Subcutaneous adipose tissue (tissue), 4 donors: ENCODE data around the gene PUS1. TPM values are rescaled to one million over a fixed set of nuclear protein-coding genes. Genes with fewer than 3 reads are reported as not detected.

Source experiments
- total RNA-seq, 4 donors: library from RNA; depleted of rRNA; stranded (reverse); fragments of >200 nt; gene quantifications; one replicate each; pipeline ENCODE4 v1.1.0, GENCODE V29; 2016
- TF ChIP-seq, protein P1 (sequence below): fragments of 450-650 bp; IDR thresholded peaks from one replicate; pipeline ENCODE4 v1.5.1; 2016; ENCODE audit warnings: low read depth, mild to moderate bottlenecking, control low read depth, antibody characterized with exemption, moderate library complexity

The PUS1 gene
- total RNA-seq, 4 donors from 2014 or later, result 8.2 to 23.4 (median 14.8) TPM

DNA sequence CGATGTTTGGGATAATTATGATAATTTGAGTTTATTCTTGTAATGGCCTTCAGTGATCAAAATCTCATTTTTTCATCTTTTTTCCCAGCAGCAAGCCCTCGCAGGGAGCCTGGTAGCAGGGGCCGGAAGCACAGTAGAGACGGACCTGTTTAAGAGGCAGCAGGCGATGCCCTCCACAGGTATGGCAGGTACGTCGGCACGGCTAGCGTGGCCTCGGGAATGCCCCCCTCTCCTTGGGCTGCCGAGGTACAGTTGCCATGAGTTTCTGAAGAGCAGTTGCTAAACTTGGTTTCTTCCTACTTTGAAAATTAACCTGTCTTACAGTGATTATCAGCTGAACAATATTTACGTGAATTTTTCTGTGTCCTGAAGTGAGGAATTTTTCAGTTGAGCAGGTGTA, 50.5 kb downstream of the PUS1 start:
- TF ChIP-seq, protein P1, sequence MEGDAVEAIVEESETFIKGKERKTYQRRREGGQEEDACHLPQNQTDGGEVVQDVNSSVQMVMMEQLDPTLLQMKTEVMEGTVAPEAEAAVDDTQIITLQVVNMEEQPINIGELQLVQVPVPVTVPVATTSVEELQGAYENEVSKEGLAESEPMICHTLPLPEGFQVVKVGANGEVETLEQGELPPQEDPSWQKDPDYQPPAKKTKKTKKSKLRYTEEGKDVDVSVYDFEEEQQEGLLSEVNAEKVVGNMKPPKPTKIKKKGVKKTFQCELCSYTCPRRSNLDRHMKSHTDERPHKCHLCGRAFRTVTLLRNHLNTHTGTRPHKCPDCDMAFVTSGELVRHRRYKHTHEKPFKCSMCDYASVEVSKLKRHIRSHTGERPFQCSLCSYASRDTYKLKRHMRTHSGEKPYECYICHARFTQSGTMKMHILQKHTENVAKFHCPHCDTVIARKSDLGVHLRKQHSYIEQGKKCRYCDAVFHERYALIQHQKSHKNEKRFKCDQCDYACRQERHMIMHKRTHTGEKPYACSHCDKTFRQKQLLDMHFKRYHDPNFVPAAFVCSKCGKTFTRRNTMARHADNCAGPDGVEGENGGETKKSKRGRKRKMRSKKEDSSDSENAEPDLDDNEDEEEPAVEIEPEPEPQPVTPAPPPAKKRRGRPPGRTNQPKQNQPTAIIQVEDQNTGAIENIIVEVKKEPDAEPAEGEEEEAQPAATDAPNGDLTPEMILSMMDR, result no peak

DNA sequence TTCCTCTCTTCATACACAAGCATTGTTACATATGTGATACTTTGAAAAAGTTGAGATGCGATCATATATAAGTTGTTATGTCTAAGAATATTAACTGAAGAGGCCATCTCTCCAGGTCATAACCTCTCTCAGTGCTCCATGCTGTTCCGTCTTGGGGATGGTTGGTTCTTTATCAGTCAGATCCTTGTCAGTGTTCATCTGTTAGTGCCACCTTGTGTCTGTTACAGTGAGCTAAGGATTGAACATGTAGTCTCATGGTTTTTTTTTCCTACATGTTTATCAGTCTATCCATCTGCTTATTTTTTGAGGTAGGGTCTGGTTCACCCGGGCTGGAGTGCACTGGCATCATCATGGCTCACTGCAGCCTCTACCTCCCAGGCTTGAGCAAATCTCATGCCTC, 51.2 kb downstream of the PUS1 start:
- TF ChIP-seq, protein P1, result no peak

DNA sequence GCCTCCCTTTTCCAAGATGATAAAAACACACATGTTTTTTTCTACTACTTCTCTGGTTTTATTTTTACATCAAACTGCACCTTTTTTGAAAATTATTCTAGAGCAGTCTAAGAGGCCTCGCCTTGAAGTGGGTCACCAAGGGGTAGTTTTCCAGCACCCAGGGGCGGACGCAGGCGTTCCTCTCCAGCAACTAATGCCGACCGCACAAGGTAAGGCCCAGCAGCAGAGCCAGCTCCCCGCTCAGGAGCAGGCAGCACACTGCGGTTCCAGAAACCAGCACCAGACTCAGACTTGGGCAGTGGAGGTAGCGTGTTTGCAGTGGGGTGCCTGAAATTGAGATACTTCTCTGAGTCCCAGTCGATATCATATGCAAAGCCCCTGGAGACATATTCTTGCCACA, 52.3 kb downstream of the PUS1 start:
- TF ChIP-seq, protein P1, result no peak

DNA sequence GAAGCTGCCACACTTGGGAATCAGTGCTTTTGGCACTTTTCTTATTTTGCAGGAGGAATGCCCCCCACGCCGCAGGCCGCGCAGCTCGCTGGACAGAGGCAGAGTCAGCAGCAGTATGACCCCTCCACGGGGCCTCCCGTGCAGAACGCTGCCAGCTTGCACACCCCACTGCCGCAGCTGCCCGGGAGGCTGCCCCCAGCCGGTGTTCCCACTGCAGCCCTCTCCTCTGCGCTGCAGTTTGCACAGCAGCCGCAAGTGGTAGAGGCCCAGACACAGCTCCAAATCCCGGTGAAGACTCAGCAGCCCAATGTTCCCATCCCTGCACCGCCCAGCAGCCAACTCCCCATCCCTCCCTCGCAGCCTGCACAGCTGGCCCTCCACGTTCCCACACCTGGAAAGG, 53.0 kb downstream of the PUS1 start:
- TF ChIP-seq, protein P1, result no peak

DNA sequence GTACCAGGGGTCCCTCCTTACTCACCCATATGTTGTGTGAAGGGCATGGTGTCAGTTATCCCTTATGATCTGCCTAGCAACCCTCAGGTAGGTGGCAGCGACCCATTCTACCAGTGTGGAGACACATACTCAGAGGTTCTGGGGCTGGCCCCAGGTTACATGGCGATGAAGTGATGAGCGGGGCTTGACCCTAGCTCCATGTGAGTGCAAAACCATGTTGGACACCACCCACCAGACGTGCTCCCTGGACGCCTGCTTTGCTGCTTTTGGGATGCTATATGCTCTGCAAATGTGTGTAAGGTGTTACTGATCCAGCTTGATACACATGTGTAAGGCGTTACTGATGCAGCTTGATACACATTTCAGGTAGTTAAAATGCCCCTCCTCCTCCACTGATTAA, 54.0 kb downstream of the PUS1 start:
- TF ChIP-seq, protein P1, result no peak

DNA sequence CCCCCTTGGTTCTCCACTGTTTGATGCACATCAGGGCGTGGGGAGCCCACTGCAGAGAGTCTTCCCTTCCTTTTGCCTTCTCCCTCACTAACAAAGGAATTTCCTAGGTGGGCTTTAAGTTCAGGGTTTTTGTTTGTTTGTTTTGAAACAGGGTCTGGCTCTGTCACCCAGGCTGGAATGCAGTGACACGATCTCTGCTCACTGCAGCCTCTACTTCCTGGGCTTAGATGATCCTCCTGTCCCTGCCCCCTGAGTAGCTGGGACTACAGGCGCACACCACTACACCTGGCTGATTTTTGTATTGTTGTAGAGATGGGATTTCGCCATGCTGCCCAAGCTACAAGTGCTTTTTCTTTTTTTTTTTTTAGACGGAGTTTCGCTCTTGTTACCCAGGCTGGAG, 54.5 kb downstream of the PUS1 start:
- TF ChIP-seq, protein P1, result no peak

DNA sequence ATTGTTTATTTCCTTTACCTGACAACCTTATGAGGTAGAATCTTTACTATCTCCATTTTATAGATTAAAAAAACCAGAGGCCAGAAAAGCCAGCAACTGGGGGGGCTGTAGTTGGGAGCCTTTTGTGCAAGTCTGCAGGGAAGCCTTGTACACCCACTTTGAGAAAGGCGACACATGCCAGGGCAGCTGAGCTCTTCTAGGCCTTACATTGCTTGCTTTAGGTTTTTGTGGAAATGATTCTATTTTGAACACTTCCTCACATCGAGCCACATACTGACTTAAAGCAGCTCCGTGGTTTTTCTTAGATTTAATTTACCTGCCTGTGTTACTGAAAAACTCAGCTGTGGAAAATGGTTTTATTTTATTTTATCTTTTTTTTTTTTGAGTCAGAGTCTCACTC, 55.3 kb downstream of the PUS1 start:
- TF ChIP-seq, protein P1, result no peak
